MM.1S (cell line): ENCODE data around the gene DCHS1.
A peak's percentile ranks its signal among the peaks of the same experiment; 100 is the strongest.

Experiments used
- DNase-seq: peaks from one replicate; pipeline ENCODE4 v3.0.0-alpha.2; 2015
- H2AFZ ChIP-seq: fragments of 300-600 bp; sonication (generic); 2 replicates; pipeline ENCODE4 v1.6.0; 2016; ENCODE audit warnings: antibody characterized with exemption, low read length
- H3F3A ChIP-seq: fragments of 300-600 bp; sonication (generic); 2 replicates; pipeline ENCODE4 v1.6.1; 2016; ENCODE audit warnings: mild to moderate bottlenecking, antibody characterized with exemption, low read length, moderate library complexity, mixed read lengths; ENCODE audit not compliant: insufficient read depth
- H3K27ac ChIP-seq: fragments of 300-600 bp; sonication (generic); 2 replicates; pipeline ENCODE4 v1.5.1; 2016; ENCODE audit warnings: mild to moderate bottlenecking, low read length
- H3K27me3 ChIP-seq: fragments of 300-600 bp; sonication (generic); replicated peaks from 2 replicates; pipeline ENCODE4 v1.6.0; 2016; ENCODE audit warnings: low read length; ENCODE audit not compliant: insufficient read depth
- H3K36me3 ChIP-seq: fragments of 300-600 bp; sonication (generic); replicated peaks from 2 replicates; pipeline ENCODE4 v1.6.1; 2016; ENCODE audit warnings: mild to moderate bottlenecking, low read length, mixed read lengths; ENCODE audit not compliant: insufficient read depth
- H3K4me1 ChIP-seq: fragments of 300-600 bp; sonication (generic); 2 replicates; pipeline ENCODE4 v1.6.1; 2016; ENCODE audit warnings: low read length, mixed read lengths
- H3K4me2 ChIP-seq: fragments of 300-600 bp; sonication (generic); 2 replicates; pipeline ENCODE4 v1.6.0; 2016; ENCODE audit warnings: low read depth, low read length
- H3K4me3 ChIP-seq: fragments of 300-600 bp; sonication (generic); 2 replicates; pipeline ENCODE4 v1.5.1; 2016; ENCODE audit warnings: low read length, mixed read lengths
- H3K79me2 ChIP-seq: fragments of 300-600 bp; sonication (generic); 2 replicates; pipeline ENCODE4 v1.6.1; 2016; ENCODE audit warnings: mixed run types, low read length, mixed read lengths
- H3K9ac ChIP-seq: fragments of 300-600 bp; sonication (generic); 2 replicates; pipeline ENCODE4 v1.6.1; 2016; ENCODE audit warnings: low read length, mixed read lengths
- H3K9me2 ChIP-seq: fragments of 300-600 bp; sonication (generic); replicated peaks from 2 replicates; pipeline ENCODE4 v1.6.1; 2016; ENCODE audit warnings: mild to moderate bottlenecking, low read length, mixed read lengths; ENCODE audit not compliant: insufficient read depth
- H3K9me3 ChIP-seq: fragments of 300-600 bp; sonication (generic); replicated peaks from 2 replicates; pipeline ENCODE4 v1.6.1; 2016; ENCODE audit warnings: mild to moderate bottlenecking, low read length, mixed read lengths; ENCODE audit not compliant: insufficient read depth
- H4K20me1 ChIP-seq: fragments of 300-600 bp; sonication (generic); 2 replicates; pipeline ENCODE4 v1.6.1; 2016; ENCODE audit warnings: mild to moderate bottlenecking, low read length, moderate library complexity, mixed read lengths; ENCODE audit not compliant: insufficient read depth
- CTCF ChIP-seq: fragments of 300-600 bp; sonication (generic); IDR thresholded peaks from 2 replicates; pipeline ENCODE4 v1.5.1; 2016; ENCODE audit warnings: antibody characterized with exemption, low read length, mixed read lengths
- EZH2 ChIP-seq: fragments of 300-600 bp; sonication (generic); optimal IDR thresholded peaks from 2 replicates; pipeline ENCODE3; 2017; ENCODE audit warnings: low read depth, mild to moderate bottlenecking, antibody characterized with exemption, low read length, mixed read lengths
- EZH2phosphoT487 ChIP-seq: fragments of 300-600 bp; sonication (generic); IDR thresholded peaks from 2 replicates; pipeline ENCODE4 v1.6.1; 2018; ENCODE audit warnings: antibody characterized with exemption, low read length

Gene DCHS1

GRCh38 chr11:6625156-6625831 is 30.3 kb downstream of the DCHS1 start:
- Histone ChIP-seq H3K79me2 (no peaks in the 10 kb centered on the region), H3K4me2 (no peak overlapping the region), H3K4me1 (peaks cover 17% of the 10 kb centered on the region), H3K27me3 (no peaks in the 10 kb centered on the region), H3K9me3 (no peaks in the 10 kb centered on the region), H3F3A (no peaks in the 10 kb centered on the region), H3K4me3 (no peak overlapping the region), H3K9ac (no peak overlapping the region), H3K36me3 (no peaks in the 10 kb centered on the region), H3K9me2 (no peaks in the 10 kb centered on the region), H3K27ac (no peak overlapping the region), H4K20me1 (no peaks in the 10 kb centered on the region), H2AFZ (no peak overlapping the region)
- no peak for DNase-seq
- TF ChIP-seq CTCF: no peak
- no peak for TF ChIP-seq EZH2phosphoT487
- no peak for TF ChIP-seq EZH2

DNA sequence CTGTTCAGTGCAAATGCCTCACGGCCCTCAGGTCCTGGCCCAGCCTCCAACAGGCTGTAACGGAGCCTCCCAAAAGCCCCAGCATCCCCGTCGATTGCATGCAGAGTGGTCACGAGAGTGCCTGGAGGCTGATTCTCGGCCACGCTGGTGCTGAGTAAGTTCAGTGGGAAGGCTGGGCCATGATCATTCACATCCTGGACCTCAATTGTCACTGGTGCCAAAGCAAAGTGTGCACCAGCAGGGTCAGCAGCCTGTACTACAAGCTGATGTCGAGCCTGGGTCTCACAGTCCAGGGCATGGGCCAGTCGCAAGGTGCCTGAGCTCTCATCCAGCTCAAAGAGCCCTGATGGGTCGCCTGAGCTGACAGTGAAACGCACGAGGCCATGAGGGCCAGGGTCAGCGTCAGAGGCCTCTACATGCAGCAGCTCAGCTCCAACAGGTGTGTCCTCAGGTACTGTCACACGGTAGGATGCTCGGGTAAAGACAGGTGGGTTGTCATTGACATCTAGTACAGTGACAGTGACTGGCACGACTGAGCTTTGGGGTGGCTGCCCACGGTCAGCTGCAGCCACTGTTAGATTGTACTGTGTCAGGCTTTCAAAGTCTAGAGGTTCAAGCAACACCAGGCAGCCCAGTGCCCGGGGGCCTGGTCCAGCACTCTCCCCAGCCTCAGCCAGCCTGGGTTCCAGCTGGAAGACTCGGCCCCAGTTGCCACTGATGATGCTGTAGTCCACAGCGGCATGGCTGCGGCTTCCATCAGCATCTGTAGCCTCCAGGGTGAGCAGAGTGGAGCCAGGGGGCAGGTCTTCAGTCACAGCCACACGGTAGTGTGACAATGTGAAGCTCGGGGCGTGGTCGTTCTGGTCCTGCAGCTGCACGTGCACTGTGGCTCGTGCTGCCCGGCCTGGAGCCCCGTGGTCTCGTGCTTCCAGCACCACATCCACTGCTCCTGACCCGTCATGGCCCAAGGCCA is 31.9 kb downstream of the DCHS1 start:
- H3K27me3 ChIP-seq: no peaks in the 10 kb centered on the region
- no peak overlapping the region for H3K9ac ChIP-seq
- no peak for TF ChIP-seq EZH2
- TF ChIP-seq CTCF: no peak
- no peak for TF ChIP-seq EZH2phosphoT487
- H3K4me1 ChIP-seq: peaks cover 18% of the 10 kb centered on the region
- no peaks in the 10 kb centered on the region for H3K9me3 ChIP-seq
- no peak overlapping the region for H3K27ac ChIP-seq
- no peaks in the 10 kb centered on the region for H3K9me2 ChIP-seq
- H3K4me3 ChIP-seq: no peak overlapping the region
- H3K79me2 ChIP-seq: peaks cover 4% of the 10 kb centered on the region
- H3K4me2 ChIP-seq: no peak overlapping the region
- no peaks in the 10 kb centered on the region for H3F3A ChIP-seq
- no peak for DNase-seq
- H2AFZ ChIP-seq: no peak overlapping the region
- no peaks in the 10 kb centered on the region for H4K20me1 ChIP-seq
- H3K36me3 ChIP-seq: no peaks in the 10 kb centered on the region

DNA sequence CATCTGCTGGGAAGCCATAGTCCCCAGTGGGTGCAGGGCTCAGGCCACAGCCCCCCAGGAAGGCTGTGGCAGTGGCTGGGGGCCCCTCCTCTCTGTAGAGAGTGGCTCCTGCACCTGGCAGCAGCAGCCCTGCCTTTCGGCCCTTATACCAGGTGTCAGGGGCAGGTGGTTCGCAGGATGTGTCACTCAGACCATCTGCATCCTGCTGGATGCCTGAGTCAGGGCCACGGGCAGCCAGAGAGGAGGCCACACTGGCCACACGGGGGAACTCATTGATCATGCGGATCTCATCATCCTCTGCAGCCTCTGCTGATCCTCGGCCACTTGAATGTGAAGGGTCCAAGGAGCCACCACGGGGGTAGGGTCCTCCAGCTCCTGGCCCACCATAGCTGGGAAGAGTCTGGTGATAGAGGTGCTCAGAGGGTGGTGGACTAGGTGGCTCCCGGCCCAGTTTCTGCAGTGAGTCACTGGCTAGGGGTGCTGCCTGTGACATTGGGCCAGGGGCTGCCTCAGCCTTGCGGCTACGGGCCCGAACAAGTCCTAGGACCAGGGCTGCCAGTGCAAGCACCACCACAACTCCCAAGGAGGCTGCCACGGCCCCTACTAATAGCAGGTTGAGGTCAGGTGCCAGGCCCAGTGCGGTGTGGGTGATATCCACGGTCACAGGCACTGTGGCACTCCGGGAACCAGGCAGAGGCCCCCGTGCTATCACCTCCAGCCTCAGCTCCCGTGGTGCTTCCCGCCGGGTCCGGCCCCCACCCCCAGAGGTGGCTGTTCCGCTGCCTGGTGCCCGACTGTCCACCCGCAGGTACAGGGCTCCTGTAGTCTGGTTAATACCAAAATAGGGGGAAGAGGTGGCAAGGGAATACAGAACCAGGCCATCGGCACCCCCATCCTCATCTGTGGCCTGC is 33.1 kb downstream of the DCHS1 start:
- Histone ChIP-seq H3K4me3 (no peak overlapping the region), H3K9me3 (no peaks in the 10 kb centered on the region), H2AFZ (peak overlapping the region; percentile 16; the same call in 1 of the 2 replicates), H3K36me3 (no peaks in the 10 kb centered on the region), H3K4me1 (peaks cover 25% of the 10 kb centered on the region), H3K27me3 (no peaks in the 10 kb centered on the region), H3K9ac (no peak overlapping the region), H3F3A (no peaks in the 10 kb centered on the region), H3K9me2 (no peaks in the 10 kb centered on the region), H3K4me2 (peak overlapping the region; percentile 15; the same call in 1 of the 2 replicates), H4K20me1 (no peaks in the 10 kb centered on the region), H3K79me2 (peaks cover 14% of the 10 kb centered on the region), H3K27ac (no peak overlapping the region)
- DNase-seq: peak; percentile 69
- no peak for TF ChIP-seq EZH2phosphoT487
- peak; percentile 26 for TF ChIP-seq CTCF
